H9 (cell line): ENCODE measurements around the gene OAS1. TPM values are rescaled to one million over a fixed set of nuclear protein-coding genes. Genes with fewer than 3 reads are reported as not detected.

ENCODE experiments used
- DNase-seq: peaks from one replicate; pipeline ENCODE4 v3.0.0-alpha.2; 2017
- H2AFZ ChIP-seq: one replicate; pipeline ENCODE4 v1.6.1; 2013; ENCODE audit warnings: mild to moderate bottlenecking, low read length, control low read depth, moderate library complexity
- H2AK5ac ChIP-seq: 2 replicates; pipeline ENCODE4 v1.6.1; 2013; ENCODE audit warnings: low read length, control low read depth, mixed read lengths; ENCODE audit not compliant: insufficient read length
- H2BK120ac ChIP-seq: one replicate; pipeline ENCODE4 v1.6.1; 2013; ENCODE audit warnings: low read depth, mild to moderate bottlenecking, low read length, control low read depth, inconsistent platforms; ENCODE audit not compliant: poor library complexity, severe bottlenecking
- H2BK12ac ChIP-seq: 2 replicates; pipeline ENCODE4 v1.6.1; 2013; ENCODE audit warnings: low read length, control low read depth, mixed read lengths, low read depth; ENCODE audit not compliant: insufficient read length
- H2BK15ac ChIP-seq: 2 replicates; pipeline ENCODE4 v1.6.1; 2013; ENCODE audit warnings: low read depth, low read length, control low read depth
- H2BK20ac ChIP-seq: one replicate; pipeline ENCODE4 v1.6.1; 2013; ENCODE audit warnings: low read depth, mild to moderate bottlenecking, low read length, control low read depth, inconsistent platforms; ENCODE audit not compliant: poor library complexity, severe bottlenecking
- H2BK5ac ChIP-seq: 2 replicates; pipeline ENCODE4 v1.6.1; 2013; ENCODE audit warnings: low read length, control low read depth, mixed read lengths; ENCODE audit not compliant: insufficient read length
- H3K14ac ChIP-seq: 2 replicates; pipeline ENCODE4 v1.6.1; 2013; ENCODE audit warnings: low read length, control low read depth; ENCODE audit not compliant: insufficient read depth
- H3K18ac ChIP-seq: 2 replicates; pipeline ENCODE4 v1.6.1; 2013; ENCODE audit warnings: low read depth, mild to moderate bottlenecking, mixed read lengths, low read length, control low read depth; ENCODE audit not compliant: insufficient read length
- H3K23ac ChIP-seq: 2 replicates; pipeline ENCODE4 v1.6.1; 2013; ENCODE audit warnings: low read length, control low read depth, mixed read lengths, low read depth; ENCODE audit not compliant: insufficient read length
- H3K23me2 ChIP-seq: 2 replicates; pipeline ENCODE4 v1.6.1; 2013; ENCODE audit warnings: low read depth, mild to moderate bottlenecking, mixed read lengths, low read length, control low read depth; ENCODE audit not compliant: insufficient read length, poor library complexity, severe bottlenecking
- H3K27ac ChIP-seq: 2 replicates; pipeline ENCODE4 v1.5.1; 2013; ENCODE audit warnings: low read length, control low read depth, mixed read lengths, low read depth; ENCODE audit not compliant: insufficient read length
- H3K27me3 ChIP-seq: 2 replicates; pipeline ENCODE4 v1.6.1; 2013; ENCODE audit warnings: low read length, control low read depth, inconsistent platforms; ENCODE audit not compliant: insufficient read depth
- H3K4ac ChIP-seq: 2 replicates; pipeline ENCODE4 v1.6.1; 2013; ENCODE audit warnings: low read depth, mild to moderate bottlenecking, control low read depth, inconsistent platforms, low read length, moderate library complexity
- H3K4me1 ChIP-seq: 2 replicates; pipeline ENCODE4 v1.6.1; 2013; ENCODE audit warnings: low read length, control low read depth, inconsistent platforms; ENCODE audit not compliant: insufficient read depth
- H3K4me2 ChIP-seq: 2 replicates; pipeline ENCODE4 v1.6.1; 2013; ENCODE audit warnings: low read length, control low read depth, mixed read lengths; ENCODE audit not compliant: insufficient read length, insufficient read depth
- H3K56ac ChIP-seq: 2 replicates; pipeline ENCODE4 v1.6.1; 2013; ENCODE audit warnings: low read depth, mild to moderate bottlenecking, mixed read lengths, low read length, control low read depth; ENCODE audit not compliant: insufficient read length
- H3K79me1 ChIP-seq: 2 replicates; pipeline ENCODE4 v1.6.1; 2013; ENCODE audit warnings: low read depth, mild to moderate bottlenecking, moderate library complexity, low read length, control low read depth, inconsistent platforms; ENCODE audit not compliant: insufficient read depth, poor library complexity, severe bottlenecking
- H3K79me2 ChIP-seq: 2 replicates; pipeline ENCODE4 v1.6.1; 2013; ENCODE audit warnings: low read length, control low read depth, inconsistent platforms; ENCODE audit not compliant: insufficient read depth
- H3K9ac ChIP-seq: 2 replicates; pipeline ENCODE4 v1.6.1; 2013; ENCODE audit warnings: low read length, control low read depth, mixed read lengths; ENCODE audit not compliant: insufficient read length; ENCODE audit errors: extremely low read depth
- H3K9me3 ChIP-seq: one replicate; pipeline ENCODE4 v1.6.1; 2013; ENCODE audit warnings: low read depth, low read length, inconsistent platforms; ENCODE audit not compliant: control insufficient read depth
- H3T11ph ChIP-seq: one replicate; pipeline ENCODE4 v1.6.1; 2013; ENCODE audit warnings: mild to moderate bottlenecking, low read length, control low read depth, inconsistent platforms
- H4K20me1 ChIP-seq: one replicate; pipeline ENCODE4 v1.6.1; 2013; ENCODE audit not compliant: control insufficient read depth, insufficient read length, insufficient read depth
- H4K5ac ChIP-seq: 2 replicates; pipeline ENCODE4 v1.6.1; 2013; ENCODE audit warnings: low read depth, mild to moderate bottlenecking, mixed read lengths, low read length, control low read depth; ENCODE audit not compliant: insufficient read length
- H4K8ac ChIP-seq: replicated peaks from 2 replicates; pipeline ENCODE4 v1.6.1; 2013; ENCODE audit warnings: low read length, control low read depth, mixed read lengths, low read depth; ENCODE audit not compliant: insufficient read length
- H4K91ac ChIP-seq: 2 replicates; pipeline ENCODE4 v1.6.1; 2013; ENCODE audit warnings: low read depth, mild to moderate bottlenecking, moderate library complexity, mixed read lengths, low read length, control low read depth; ENCODE audit not compliant: insufficient read length
- H3K27ac Mint-ChIP-seq, 3 experiments: 2 replicates in 2 of 3; 3 replicates in 1 of 3; pipeline ENCODE4 v1.8.0; 2020 to 2021; ENCODE audit warnings: mixed read lengths in 3 of 3, mild to moderate bottlenecking in 1 of 3, moderate library complexity in 1 of 3
- H3K27me3 Mint-ChIP-seq: 2 replicates; pipeline ENCODE4 v1.8.0; 2021; ENCODE audit warnings: low read depth, mild to moderate bottlenecking, moderate library complexity, mixed read lengths
- H3K36me3 Mint-ChIP-seq, 3 experiments: 2 replicates in 2 of 3; 3 replicates in 1 of 3; pipeline ENCODE4 v1.8.0; 2020 to 2021; ENCODE audit warnings: low read depth in 3 of 3, mixed read lengths in 3 of 3; ENCODE audit not compliant: insufficient read depth in 1 of 3
- H3K4me1 Mint-ChIP-seq, 2 experiments: 2 replicates each; pipeline ENCODE4 v1.8.0; 2020; ENCODE audit warnings: mixed read lengths in 2 of 2
- H3K4me3 Mint-ChIP-seq, 2 experiments: 2 replicates in 1 of 2; 3 replicates in 1 of 2; pipeline ENCODE4 v1.8.0; 2020 to 2021; ENCODE audit warnings: mild to moderate bottlenecking in 2 of 2, mixed read lengths in 2 of 2, moderate library complexity in 1 of 2
- H3K9me3 Mint-ChIP-seq, 2 experiments: 2 replicates in 1 of 2; 3 replicates in 1 of 2; pipeline ENCODE4 v1.8.0; 2020; ENCODE audit warnings: mild to moderate bottlenecking in 2 of 2, mixed read lengths in 2 of 2, moderate library complexity in 1 of 2
- WGBS: extraction: QIAGEN DNeasy Blood & Tissue Kit; methylation state at CpG from one replicate; pipeline ENCODE4 v1.1.7; 2013; ENCODE audit warnings: missing lambda C conversion rate, low lambda C conversion rate, mixed read lengths; ENCODE audit not compliant: insufficient read length; ENCODE audit errors: extremely low coverage; 5-methylcytosine and 5-hydroxymethylcytosine counted together
- total RNA-seq: library from RNA; stranded (reverse); gene quantifications from 2 replicates; pipeline ENCODE4 v1.2.1, GENCODE V29; 2021
- TF ChIP-seq, protein P1 (sequence below): fragments of 200-600 bp; sonication (generic); conservative IDR thresholded peaks from 3 replicates; pipeline ENCODE4 v1.8.0; 2021; ENCODE audit warnings: antibody characterized with exemption, mild to moderate bottlenecking

Gene OAS1
- total RNA-seq, 1 experiment from 2014 or later: not detected

DNA sequence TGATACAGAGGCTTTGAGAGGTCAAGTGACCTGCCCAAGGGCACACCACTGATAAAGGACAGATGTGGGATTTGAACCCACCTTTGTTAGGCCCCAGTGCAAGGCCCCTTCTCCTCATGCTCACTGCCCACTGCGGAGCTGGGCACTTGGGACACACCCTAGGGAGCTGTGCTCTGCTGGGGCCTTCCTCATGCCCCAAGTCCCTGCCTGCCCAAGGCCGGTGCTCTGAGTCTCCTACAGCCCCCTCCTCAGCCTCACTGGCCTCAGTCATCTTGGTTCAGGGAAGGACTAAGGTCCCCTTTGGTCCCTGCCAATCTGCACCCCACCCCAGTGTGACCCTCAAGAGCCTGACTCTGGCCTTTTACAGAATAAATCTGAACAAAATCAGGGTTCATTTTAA is 23.6 kb downstream of the OAS1 start:
- H3K23me2 ChIP-seq: no peaks in the 10 kb centered on the region

More for the DNA sequence above, 23.6 kb downstream of the OAS1 start:
- H3K27ac Mint-ChIP-seq: no peak overlapping the region
- no peaks in the 10 kb centered on the region for H4K20me1 ChIP-seq
- no peak overlapping the region for H2AFZ ChIP-seq
- TF ChIP-seq, protein P1, sequence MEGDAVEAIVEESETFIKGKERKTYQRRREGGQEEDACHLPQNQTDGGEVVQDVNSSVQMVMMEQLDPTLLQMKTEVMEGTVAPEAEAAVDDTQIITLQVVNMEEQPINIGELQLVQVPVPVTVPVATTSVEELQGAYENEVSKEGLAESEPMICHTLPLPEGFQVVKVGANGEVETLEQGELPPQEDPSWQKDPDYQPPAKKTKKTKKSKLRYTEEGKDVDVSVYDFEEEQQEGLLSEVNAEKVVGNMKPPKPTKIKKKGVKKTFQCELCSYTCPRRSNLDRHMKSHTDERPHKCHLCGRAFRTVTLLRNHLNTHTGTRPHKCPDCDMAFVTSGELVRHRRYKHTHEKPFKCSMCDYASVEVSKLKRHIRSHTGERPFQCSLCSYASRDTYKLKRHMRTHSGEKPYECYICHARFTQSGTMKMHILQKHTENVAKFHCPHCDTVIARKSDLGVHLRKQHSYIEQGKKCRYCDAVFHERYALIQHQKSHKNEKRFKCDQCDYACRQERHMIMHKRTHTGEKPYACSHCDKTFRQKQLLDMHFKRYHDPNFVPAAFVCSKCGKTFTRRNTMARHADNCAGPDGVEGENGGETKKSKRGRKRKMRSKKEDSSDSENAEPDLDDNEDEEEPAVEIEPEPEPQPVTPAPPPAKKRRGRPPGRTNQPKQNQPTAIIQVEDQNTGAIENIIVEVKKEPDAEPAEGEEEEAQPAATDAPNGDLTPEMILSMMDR: no peak
- no peaks in the 10 kb centered on the region for H3K79me1 ChIP-seq
- H2BK120ac ChIP-seq: no peak overlapping the region
- H3K4me1 Mint-ChIP-seq: peaks cover 17 to 18% of the 10 kb centered on the region in 2 experiments
- peaks cover 22% of the 10 kb centered on the region in 2 experiments for H3K9me3 Mint-ChIP-seq
- H3K9me3 ChIP-seq: no peaks in the 10 kb centered on the region
- no peak overlapping the region for H3K9ac ChIP-seq
- H3K27me3 ChIP-seq: no peaks in the 10 kb centered on the region
- peaks cover 0 to 14% (median 9%) of the 10 kb centered on the region in 3 experiments; a peak in 4 of 7 replicates for H3K36me3 Mint-ChIP-seq
- H3K56ac ChIP-seq: no peak overlapping the region
- H2BK15ac ChIP-seq: no peak overlapping the region
- no peak overlapping the region for H3K23ac ChIP-seq
- H3K27me3 Mint-ChIP-seq: peaks cover 4% of the 10 kb centered on the region; the same call in 1 of the 2 replicates
- H3K4me3 Mint-ChIP-seq: no peak overlapping the region
- H2BK12ac ChIP-seq: no peak overlapping the region
- no peak overlapping the region for H3T11ph ChIP-seq
- H2BK20ac ChIP-seq: no peak overlapping the region
- H3K4ac ChIP-seq: no peak overlapping the region
- no peak overlapping the region for H3K27ac ChIP-seq
- no peak overlapping the region for H2BK5ac ChIP-seq
- no peak overlapping the region for H4K8ac ChIP-seq
- no peak overlapping the region for H2AK5ac ChIP-seq
- H4K5ac ChIP-seq: no peak overlapping the region
- no peak overlapping the region for H3K18ac ChIP-seq
- no peak overlapping the region for H3K4me2 ChIP-seq
- no peaks in the 10 kb centered on the region for H3K4me1 ChIP-seq
- H3K14ac ChIP-seq: no peak overlapping the region
- no peaks in the 10 kb centered on the region for H3K79me2 ChIP-seq
- no peak for DNase-seq
- no peak overlapping the region for H4K91ac ChIP-seq
- WGBS: no CpG with 5 or more reads among the region's 2 CpGs
